NCI-H82 treated with DMSO at 0.1 percent for 48 hours (cell line): ENCODE data around the gene TRIM62.
"Not testable (repeated sequence)": the region's sequence is repeated elsewhere in the genome, so short reads cannot be mapped to it uniquely, and the experiment has no call there.

Source experiments
- DNase-seq: peaks from one replicate; lab custom pipeline; 2025; ENCODE audit not compliant: unreplicated experiment; lab: John Stamatoyannopoulos, UW

Gene TRIM62

GRCh38 chr1:33117440-33118085 lies 64.3 kb downstream of the TRIM62 start:
- no peak for DNase-seq

GRCh38 chr1:33111965-33112364 lies 69.9 kb downstream of the TRIM62 start:
- no peak for DNase-seq

GRCh38 chr1:33110477-33110876 lies 71.4 kb downstream of the TRIM62 start:
- no peak for DNase-seq

GRCh38 chr1:33100119-33100415 lies 81.8 kb downstream of the TRIM62 start:
- not testable (repeated sequence) for DNase-seq

- DNase-seq, result no peak
Measured at GRCh38 chr1:33099290-33100118, 82.3 kb downstream of the TRIM62 start.

GRCh38 chr1:33098371-33098770 lies 83.5 kb downstream of the TRIM62 start:
- no peak for DNase-seq

- DNase-seq, result no peak
Measured at GRCh38 chr1:33097762-33098161, 84.1 kb downstream of the TRIM62 start.

GRCh38 chr1:33097137-33097611 lies 84.7 kb downstream of the TRIM62 start:
- no peak for DNase-seq

- peak; percentile 32 for DNase-seq
Measured at GRCh38 chr1:33096363-33097005, 85.4 kb downstream of the TRIM62 start.
